ENCODE data around the gene CUX1. TPM values are rescaled to one million over a fixed set of nuclear protein-coding genes. Genes with fewer than 3 reads are reported as not detected.
A peak's percentile ranks its signal among the peaks of the same experiment; 100 is the strongest.

Gene CUX1
- total RNA-seq, 1 experiment from 2014 or later, result 53.5 TPM

DNA sequence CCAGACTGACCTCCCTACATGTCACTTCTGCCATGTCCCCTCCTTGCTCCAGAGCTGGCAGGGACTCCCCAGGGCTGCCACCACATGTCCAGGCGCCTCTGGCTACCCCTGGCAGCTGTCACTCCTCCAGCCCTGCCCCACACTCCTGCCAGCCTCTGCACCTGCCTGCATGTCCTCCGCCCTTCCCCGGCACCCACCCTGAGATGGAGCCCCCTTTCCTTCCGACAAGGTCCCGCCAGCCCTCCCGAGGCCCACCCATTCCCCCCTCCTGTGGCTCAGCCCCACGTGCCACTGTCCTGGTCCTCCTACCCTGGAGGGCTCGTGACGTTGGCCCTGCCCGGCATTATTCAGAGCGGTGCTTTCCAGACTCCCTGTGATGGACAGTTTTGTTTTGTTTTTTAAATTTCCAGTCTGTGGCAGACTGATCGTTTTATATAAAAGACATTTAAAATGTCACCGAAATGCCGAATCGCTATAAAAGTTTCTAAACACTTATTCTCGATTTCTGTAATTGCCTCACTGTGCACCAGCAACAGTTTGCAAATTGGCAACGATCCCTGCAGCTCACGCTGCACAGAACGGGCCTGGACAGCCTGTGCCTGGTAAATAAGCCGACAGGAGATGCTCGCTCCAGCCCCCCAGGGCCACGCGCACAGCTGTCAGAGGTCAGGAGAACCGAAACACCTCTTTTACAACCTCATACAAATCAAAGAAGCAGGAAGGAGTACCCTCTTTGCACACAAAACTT lies 358.2 kb downstream of the CUX1 start:
- peaks cover 0 to under 1% of the 10 kb centered on the region in 2 experiments; a peak in 1 of 4 replicates for H3K4me1 Mint-ChIP-seq

More for the DNA sequence above, 358.2 kb downstream of the CUX1 start:
- Histone ChIP-seq H3K27ac (ENCODE audit: insufficient read length, low read depth, low read length) (no peak overlapping the region), H4K20me1 (ENCODE audit: control insufficient read depth, insufficient read depth, insufficient read length) (no peaks in the 10 kb centered on the region), H2AK5ac (ENCODE audit: insufficient read length, low read length) (no peak overlapping the region), H2BK15ac (ENCODE audit: low read depth, low read length) (no peak overlapping the region), H3K4ac (ENCODE audit: low read depth, low read length) (no peak overlapping the region), H4K5ac (ENCODE audit: insufficient read length, low read depth, low read length) (no peak overlapping the region), H3K23ac (ENCODE audit: insufficient read length, low read depth, low read length) (no peak overlapping the region), H3K79me1 (ENCODE audit: insufficient read depth, low read depth, low read length, poor library complexity, severe bottlenecking) (no peaks in the 10 kb centered on the region), H2AFZ (ENCODE audit: low read length) (no peak overlapping the region), H3K14ac (ENCODE audit: insufficient read depth, low read length) (no peak overlapping the region), H3K27me3 (ENCODE audit: insufficient read depth, low read length) (no peaks in the 10 kb centered on the region), H3K23me2 (ENCODE audit: insufficient read length, low read depth, low read length, poor library complexity, severe bottlenecking) (no peaks in the 10 kb centered on the region), H2BK5ac (ENCODE audit: insufficient read length, low read length) (no peak overlapping the region), H3K9me3 (ENCODE audit: control insufficient read depth, low read depth, low read length) (no peaks in the 10 kb centered on the region), H3K79me2 (ENCODE audit: insufficient read depth, low read length) (no peaks in the 10 kb centered on the region), H3T11ph (ENCODE audit: low read length) (no peak overlapping the region), H3K4me2 (ENCODE audit: insufficient read depth, insufficient read length, low read length) (no peak overlapping the region), H3K9ac (ENCODE audit: extremely low read depth, insufficient read length, low read length) (no peak overlapping the region), H3K18ac (ENCODE audit: insufficient read length, low read depth, low read length) (no peak overlapping the region), H4K91ac (ENCODE audit: insufficient read length, low read depth, low read length) (no peak overlapping the region), H2BK120ac (ENCODE audit: low read depth, low read length, poor library complexity, severe bottlenecking) (no peak overlapping the region), H2BK20ac (ENCODE audit: low read depth, low read length, poor library complexity, severe bottlenecking) (no peak overlapping the region), H4K8ac (replicated peaks; ENCODE audit: insufficient read length, low read depth, low read length) (no peak overlapping the region), H3K4me1 (ENCODE audit: insufficient read depth, low read length) (no peaks in the 10 kb centered on the region), H2BK12ac (ENCODE audit: insufficient read length, low read depth, low read length) (no peak overlapping the region), H3K56ac (ENCODE audit: insufficient read length, low read depth, low read length) (no peak overlapping the region)
- no peak overlapping the region for H3K4me3 Mint-ChIP-seq
- no peaks in the 10 kb centered on the region for H3K9me3 Mint-ChIP-seq
- WGBS (ENCODE audit: extremely low coverage, insufficient read length, low lambda C conversion rate), result no CpG with 5 or more reads among the region's 24 CpGs
- DNase-seq, result no peak
- TF ChIP-seq CTCF (conservative IDR thresholded peaks at IDR 0.05), result no peak
- peak overlapping the region in 1 of 3 experiments; percentile 64; a peak in 3 of 7 replicates for H3K27ac Mint-ChIP-seq
- H3K27me3 Mint-ChIP-seq (ENCODE audit: low read depth), result no peaks in the 10 kb centered on the region; the same call in 1 of the 2 replicates
- H3K36me3 Mint-ChIP-seq (ENCODE audit: insufficient read depth in 1 of 3, low read depth in 3 of 3), result peaks cover 11 to 66% (median 39%) of the 10 kb centered on the region in 3 experiments; a peak in 6 of 7 replicates

Measured in H9 (cell line).